Measurements from ENCODE around the gene ZNF581. TPM values are rescaled to one million over a fixed set of nuclear protein-coding genes. Genes with fewer than 3 reads are reported as not detected.

Gene ZNF581
- total RNA-seq, 2 experiments from 2014 or later = 32.6 to 33.6 TPM

GRCh38 chr19:55667511-55667910 is 24.1 kb downstream of the ZNF581 start:
- POLR2A ChIA-PET = no interaction called here
- CTCF ChIA-PET = interaction anchor here (0.6 kb wide), 2 partner anchors 36 to 216 kb away, joined by 3 read pairs; no protein-coding TSS in a partner anchor

- CTCF ChIA-PET = interaction anchor here (0.6 kb wide), 1 partner anchor 36 kb away, joined by 3 read pairs; no protein-coding TSS in a partner anchor
- POLR2A ChIA-PET = interaction anchor here (0.6 kb wide), 1 partner anchor 11 kb away, joined by 4 read pairs; no protein-coding TSS in a partner anchor
These were observed 24.5 kb downstream of the ZNF581 start for GRCh38 chr19:55667958-55668357.

- ChIA-PET CTCF (no interaction called here), POLR2A (interaction anchor here (0.6 kb wide), 1 partner anchor 11 kb away, joined by 4 read pairs; no protein-coding TSS in a partner anchor)
These were observed 25.3 kb downstream of the ZNF581 start for GRCh38 chr19:55668603-55669348.

GRCh38 chr19:55669418-55670279 is 26.2 kb downstream of the ZNF581 start:
- ChIA-PET CTCF (no interaction called here), POLR2A (no interaction called here)

GRCh38 chr19:55670280-55671053 is 27.0 kb downstream of the ZNF581 start:
- POLR2A ChIA-PET = no interaction called here
- CTCF ChIA-PET = interaction anchor here (1.2 kb wide), 1 partner anchor 38 kb away, joined by 3 read pairs; no protein-coding TSS in a partner anchor

- ChIA-PET CTCF (interaction anchor here (1.2 to 1.3 kb wide), 3 partner anchors 14 to 38 kb away, joined by 3 to 4 read pairs (median 4); no protein-coding TSS in a partner anchor), POLR2A (interaction anchor here (0.5 to 1.0 kb wide), 2 partner anchors 11 to 14 kb away, joined by 3 to 5 read pairs; no protein-coding TSS in a partner anchor)
These were observed 27.6 kb downstream of the ZNF581 start for GRCh38 chr19:55671054-55671378.

GRCh38 chr19:55672418-55672817 is 29.0 kb downstream of the ZNF581 start:
- ChIA-PET POLR2A (no interaction called here), CTCF (interaction anchor here (1.3 kb wide), 2 partner anchors 15 to 19 kb away, joined by 4 read pairs; no protein-coding TSS in a partner anchor)

GRCh38 chr19:55673465-55673864 is 30.0 kb downstream of the ZNF581 start:
- POLR2A ChIA-PET = interaction anchor here (0.7 kb wide), 2 partner anchors 15 to 26 kb away, joined by 3 to 4 read pairs; partner anchors contain the start of gene CCDC106

GRCh38 chr19:55673889-55674288 is 30.4 kb downstream of the ZNF581 start:
- CTCF ChIA-PET = no interaction called here
- POLR2A ChIA-PET = no interaction called here

More at GRCh38 chr19:55673465-55673864, 30.0 kb downstream of the ZNF581 start:
- CTCF ChIA-PET = no interaction called here

- POLR2A ChIA-PET = interaction anchor here (0.5 to 0.6 kb wide), 2 partner anchors 31 to 80 kb away, joined by 3 read pairs; partner anchors contain the start of gene ZNF581
- CTCF ChIA-PET = no interaction called here
These were observed 31.0 kb downstream of the ZNF581 start for GRCh38 chr19:55674459-55674840.

GRCh38 chr19:55674841-55675660 is 31.6 kb downstream of the ZNF581 start, which contains the start of gene EPN1:
TSS of gene EPN1 (plus strand) at chr19:55675226. CDS start at chr19:55678628, 3,402 bp downstream.
- ChIA-PET CTCF (no interaction called here), POLR2A (interaction anchor here (0.5 to 0.6 kb wide), 2 partner anchors 32 to 81 kb away, joined by 3 read pairs; partner anchors contain the start of gene ZNF581)

GRCh38 chr19:55675661-55676354 is 32.4 kb downstream of the ZNF581 start:
- ChIA-PET CTCF (interaction anchor here (1.4 kb wide), 1 partner anchor 22 kb away, joined by 5 read pairs; no protein-coding TSS in a partner anchor), POLR2A (no interaction called here)

- CTCF ChIA-PET = interaction anchor here (1.4 kb wide), 1 partner anchor 23 kb away, joined by 5 read pairs; no protein-coding TSS in a partner anchor
These were observed 32.9 kb downstream of the ZNF581 start for GRCh38 chr19:55676383-55676782.

GRCh38 chr19:55676889-55677505 is 33.5 kb downstream of the ZNF581 start:
- CTCF ChIA-PET = interaction anchor here (1.4 kb wide), 2 partner anchors 24 to 45 kb away, joined by 5 read pairs; no protein-coding TSS in a partner anchor
- POLR2A ChIA-PET = no interaction called here

More at GRCh38 chr19:55676383-55676782, 32.9 kb downstream of the ZNF581 start:
- POLR2A ChIA-PET = no interaction called here

- CTCF ChIA-PET = interaction anchor here (1.4 kb wide), 1 partner anchor 45 kb away, joined by 5 read pairs; no protein-coding TSS in a partner anchor
- POLR2A ChIA-PET = no interaction called here
These were observed 34.2 kb downstream of the ZNF581 start for GRCh38 chr19:55677572-55678028.

- ChIA-PET POLR2A (no interaction called here), CTCF (interaction anchor here (1.4 kb wide), 1 partner anchor 46 kb away, joined by 5 read pairs; no protein-coding TSS in a partner anchor)
These were observed 34.7 kb downstream of the ZNF581 start for GRCh38 chr19:55678121-55678671.
